GM18951 (cell line): Measurements from ENCODE around the gene NTNG1.

ENCODE experiments used
- POLR2A ChIP-seq: IDR thresholded peaks from 4 replicates; pipeline ENCODE4 v1.6.1; 2011; ENCODE audit warnings: mild to moderate bottlenecking; ENCODE audit not compliant: insufficient read length, insufficient read depth; ENCODE audit errors: extremely low read depth
- in situ Hi-C: fragments of 300-500 bp; cut with MboI; formaldehyde crosslinking; loops from one replicate; pipeline ENCODE4 v1.12.0; 2022; ENCODE audit warnings: low sequenced_read_pairs, mixed read lengths, inconsistent platforms; ENCODE audit not compliant: unreplicated experiment

The NTNG1 gene

GRCh38 chr1:107433635-107434360, 293.0 kb downstream of the NTNG1 start:
- in situ Hi-C loops: no loop called here
- no peak for TF ChIP-seq POLR2A

GRCh38 chr1:107434361-107434693, 293.5 kb downstream of the NTNG1 start:
- no peak for TF ChIP-seq POLR2A
- in situ Hi-C loops: no loop called here

GRCh38 chr1:107436552-107437241, 295.9 kb downstream of the NTNG1 start:
- in situ Hi-C loops: no loop called here
- TF ChIP-seq POLR2A: no peak

GRCh38 chr1:107439567-107439966, 298.7 kb downstream of the NTNG1 start:
- in situ Hi-C loops: no loop called here
- no peak for TF ChIP-seq POLR2A

GRCh38 chr1:107442551-107442950, 301.7 kb downstream of the NTNG1 start:
- no peak for TF ChIP-seq POLR2A
- in situ Hi-C loops: no loop called here

GRCh38 chr1:107443027-107443426, 302.2 kb downstream of the NTNG1 start:
- in situ Hi-C loops: no loop called here

GRCh38 chr1:107443860-107444259, 303.0 kb downstream of the NTNG1 start:
- TF ChIP-seq POLR2A: no peak
- in situ Hi-C loops: no loop called here

More at GRCh38 chr1:107443027-107443426, 302.2 kb downstream of the NTNG1 start:
- no peak for TF ChIP-seq POLR2A

GRCh38 chr1:107444302-107444701, 303.5 kb downstream of the NTNG1 start:
- no peak for TF ChIP-seq POLR2A
- in situ Hi-C loops: no loop called here

- no peak for TF ChIP-seq POLR2A
- in situ Hi-C loops: no loop called here
Measured at GRCh38 chr1:107449326-107449725, 308.5 kb downstream of the NTNG1 start.

GRCh38 chr1:107450899-107451664, 310.2 kb downstream of the NTNG1 start:
- in situ Hi-C loops: no loop called here
- TF ChIP-seq POLR2A: no peak

- in situ Hi-C loops: no loop called here
- TF ChIP-seq POLR2A: no peak
Measured at GRCh38 chr1:107451715-107452114, 310.9 kb downstream of the NTNG1 start.

GRCh38 chr1:107454791-107455190, 314.0 kb downstream of the NTNG1 start:
- in situ Hi-C loops: no loop called here
- no peak for TF ChIP-seq POLR2A

GRCh38 chr1:107457989-107458388, 317.1 kb downstream of the NTNG1 start:
- in situ Hi-C loops: no loop called here
- no peak for TF ChIP-seq POLR2A
